ENCODE measurements around the gene MKNK2. TPM values are rescaled to one million over a fixed set of nuclear protein-coding genes. Genes with fewer than 3 reads are reported as not detected.

The MKNK2 gene
- total RNA-seq, 1 donor from 2014 or later, result 32.4 TPM

- H3K36me3 ChIP-seq (ENCODE audit: control insufficient read depth in 3 of 3, insufficient read depth in 3 of 3, low read length in 3 of 3), result peaks cover 21 to 38% (median 33%) of the 10 kb centered on the region in 3 donors
These were observed 29.4 kb upstream of the MKNK2 start for GRCh38 chr19:2080336-2080988.

GRCh38 chr19:2079865-2080301 lies 28.8 kb upstream of the MKNK2 start:
- no peak overlapping the region for H3K9ac ChIP-seq (ENCODE audit: low read depth in 1 of 3, low read length in 3 of 3)

More at GRCh38 chr19:2080336-2080988, 29.4 kb upstream of the MKNK2 start:
- H3K4me3 ChIP-seq (ENCODE audit: low read length in 3 of 3), result no peak overlapping the region
- H3K27me3 ChIP-seq (ENCODE audit: control insufficient read depth in 3 of 3, insufficient read depth in 3 of 3, low read length in 3 of 3), result no peaks in the 10 kb centered on the region
- H3K9ac ChIP-seq (ENCODE audit: low read depth in 1 of 3, low read length in 3 of 3), result no peak overlapping the region
- H3K4me1 ChIP-seq (ENCODE audit: control insufficient read depth in 3 of 3, insufficient read depth in 3 of 3, low read length in 3 of 3), result peaks cover 0 to 9% (median 5%) of the 10 kb centered on the region in 3 donors
- no peak overlapping the region for H3K27ac ChIP-seq (ENCODE audit: low read depth, low read length)
- H3K9me3 ChIP-seq (ENCODE audit: control insufficient read depth in 3 of 3, low read length in 3 of 3), result no peaks in the 10 kb centered on the region

DNA sequence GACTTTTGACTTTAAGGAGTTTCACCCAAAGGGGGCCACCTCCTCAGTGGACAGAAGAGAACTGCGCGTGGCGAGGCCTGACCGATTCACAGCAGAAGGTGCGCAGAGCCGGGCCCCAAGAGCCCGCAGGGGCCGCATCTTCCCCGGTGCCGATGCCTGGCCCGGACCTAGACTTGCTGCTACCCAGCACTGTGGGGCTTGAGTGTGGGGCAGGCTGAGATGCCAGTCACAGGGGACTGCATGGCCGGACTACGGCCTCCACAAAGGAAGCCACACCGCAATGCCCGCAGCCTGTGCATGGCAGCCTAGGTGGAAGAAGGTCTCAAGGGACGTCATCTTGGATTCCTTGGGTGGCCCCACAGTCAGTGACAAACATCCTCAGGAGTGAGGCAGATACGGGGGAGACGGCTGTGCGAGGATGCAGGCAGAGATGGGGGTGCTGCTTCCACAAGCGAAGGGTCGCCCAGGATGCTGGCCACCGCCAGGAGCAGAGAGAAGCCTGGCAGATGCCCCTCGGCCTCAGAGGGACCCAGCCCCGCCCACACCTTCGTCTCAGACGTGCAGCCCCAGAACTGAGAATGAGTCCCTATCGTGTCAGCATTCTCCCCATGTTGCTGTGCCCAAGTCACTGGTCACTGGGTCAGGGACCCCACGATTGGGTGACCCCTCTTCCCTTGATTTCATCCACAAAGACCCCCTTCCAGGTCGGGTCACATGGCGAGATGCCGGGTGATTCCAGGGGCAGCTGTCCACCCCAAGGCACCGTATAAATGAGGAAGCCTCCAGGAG lies 28.2 kb upstream of the MKNK2 start:
- peaks cover 0 to 9% (median 5%) of the 10 kb centered on the region in 3 donors for H3K4me1 ChIP-seq (ENCODE audit: control insufficient read depth in 3 of 3, insufficient read depth in 3 of 3, low read length in 3 of 3)
- no peaks in the 10 kb centered on the region for H3K9me3 ChIP-seq (ENCODE audit: control insufficient read depth in 3 of 3, low read length in 3 of 3)
- H3K27me3 ChIP-seq (ENCODE audit: control insufficient read depth in 3 of 3, insufficient read depth in 3 of 3, low read length in 3 of 3), result no peaks in the 10 kb centered on the region
- no peak overlapping the region for H3K27ac ChIP-seq (ENCODE audit: low read depth, low read length)
- H3K4me3 ChIP-seq (ENCODE audit: low read length in 3 of 3), result no peak overlapping the region
- H3K9ac ChIP-seq (ENCODE audit: low read depth in 1 of 3, low read length in 3 of 3), result no peak overlapping the region
- peaks cover 26 to 37% (median 35%) of the 10 kb centered on the region in 3 donors for H3K36me3 ChIP-seq (ENCODE audit: control insufficient read depth in 3 of 3, insufficient read depth in 3 of 3, low read length in 3 of 3)

More at GRCh38 chr19:2079865-2080301, 28.8 kb upstream of the MKNK2 start:
- no peaks in the 10 kb centered on the region for H3K27me3 ChIP-seq (ENCODE audit: control insufficient read depth in 3 of 3, insufficient read depth in 3 of 3, low read length in 3 of 3)
- H3K4me1 ChIP-seq (ENCODE audit: control insufficient read depth in 3 of 3, insufficient read depth in 3 of 3, low read length in 3 of 3), result peaks cover 0 to 9% (median 5%) of the 10 kb centered on the region in 3 donors
- peaks cover 26 to 38% (median 35%) of the 10 kb centered on the region in 3 donors for H3K36me3 ChIP-seq (ENCODE audit: control insufficient read depth in 3 of 3, insufficient read depth in 3 of 3, low read length in 3 of 3)
- H3K4me3 ChIP-seq (ENCODE audit: low read length in 3 of 3), result no peak overlapping the region
- H3K9me3 ChIP-seq (ENCODE audit: control insufficient read depth in 3 of 3, low read length in 3 of 3), result no peaks in the 10 kb centered on the region
- no peak overlapping the region for H3K27ac ChIP-seq (ENCODE audit: low read depth, low read length)

GRCh38 chr19:2077833-2078619 lies 27.0 kb upstream of the MKNK2 start:
- peaks cover 0 to 4% (median 0%) of the 10 kb centered on the region in 3 donors for H3K4me1 ChIP-seq (ENCODE audit: control insufficient read depth in 3 of 3, insufficient read depth in 3 of 3, low read length in 3 of 3)
- H3K36me3 ChIP-seq (ENCODE audit: control insufficient read depth in 3 of 3, insufficient read depth in 3 of 3, low read length in 3 of 3), result peaks cover 26 to 42% (median 37%) of the 10 kb centered on the region in 3 donors
- no peak overlapping the region for H3K27ac ChIP-seq (ENCODE audit: low read depth, low read length)
- no peaks in the 10 kb centered on the region for H3K9me3 ChIP-seq (ENCODE audit: control insufficient read depth in 3 of 3, low read length in 3 of 3)
- no peak overlapping the region for H3K9ac ChIP-seq (ENCODE audit: low read depth in 1 of 3, low read length in 3 of 3)
- H3K27me3 ChIP-seq (ENCODE audit: control insufficient read depth in 3 of 3, insufficient read depth in 3 of 3, low read length in 3 of 3), result no peaks in the 10 kb centered on the region
- no peak overlapping the region for H3K4me3 ChIP-seq (ENCODE audit: low read length in 3 of 3)

GRCh38 chr19:2077398-2077797 lies 26.4 kb upstream of the MKNK2 start:
- no peaks in the 10 kb centered on the region for H3K9me3 ChIP-seq (ENCODE audit: control insufficient read depth in 3 of 3, low read length in 3 of 3)
- H3K9ac ChIP-seq (ENCODE audit: low read depth in 1 of 3, low read length in 3 of 3), result no peak overlapping the region

GRCh38 chr19:2076526-2076944 lies 25.5 kb upstream of the MKNK2 start:
- Histone ChIP-seq H3K9me3 (ENCODE audit: control insufficient read depth in 3 of 3, low read length in 3 of 3) (no peaks in the 10 kb centered on the region), H3K9ac (ENCODE audit: low read depth in 1 of 3, low read length in 3 of 3) (no peak overlapping the region), H3K4me1 (ENCODE audit: control insufficient read depth in 3 of 3, insufficient read depth in 3 of 3, low read length in 3 of 3) (no peaks in the 10 kb centered on the region), H3K27ac (ENCODE audit: low read depth, low read length) (no peak overlapping the region), H3K4me3 (ENCODE audit: low read length in 3 of 3) (no peak overlapping the region), H3K27me3 (ENCODE audit: control insufficient read depth in 3 of 3, insufficient read depth in 3 of 3, low read length in 3 of 3) (no peaks in the 10 kb centered on the region), H3K36me3 (ENCODE audit: control insufficient read depth in 3 of 3, insufficient read depth in 3 of 3, low read length in 3 of 3) (peaks cover 31 to 48% (median 45%) of the 10 kb centered on the region in 3 donors)

More at GRCh38 chr19:2077398-2077797, 26.4 kb upstream of the MKNK2 start:
- Histone ChIP-seq H3K4me3 (ENCODE audit: low read length in 3 of 3) (no peak overlapping the region), H3K4me1 (ENCODE audit: control insufficient read depth in 3 of 3, insufficient read depth in 3 of 3, low read length in 3 of 3) (peaks cover 0 to 3% (median 0%) of the 10 kb centered on the region in 3 donors), H3K27me3 (ENCODE audit: control insufficient read depth in 3 of 3, insufficient read depth in 3 of 3, low read length in 3 of 3) (no peaks in the 10 kb centered on the region), H3K36me3 (ENCODE audit: control insufficient read depth in 3 of 3, insufficient read depth in 3 of 3, low read length in 3 of 3) (peaks cover 29 to 47% (median 43%) of the 10 kb centered on the region in 3 donors), H3K27ac (ENCODE audit: low read depth, low read length) (no peak overlapping the region)

GRCh38 chr19:2072757-2073551 lies 21.9 kb upstream of the MKNK2 start:
- Histone ChIP-seq H3K4me3 (ENCODE audit: low read length in 3 of 3) (no peak overlapping the region), H3K27me3 (ENCODE audit: control insufficient read depth in 3 of 3, insufficient read depth in 3 of 3, low read length in 3 of 3) (no peaks in the 10 kb centered on the region), H3K9ac (ENCODE audit: low read depth in 1 of 3, low read length in 3 of 3) (no peak overlapping the region), H3K9me3 (ENCODE audit: control insufficient read depth in 3 of 3, low read length in 3 of 3) (no peaks in the 10 kb centered on the region), H3K27ac (ENCODE audit: low read depth, low read length) (no peak overlapping the region), H3K4me1 (ENCODE audit: control insufficient read depth in 3 of 3, insufficient read depth in 3 of 3, low read length in 3 of 3) (peaks cover 6 to 10% (median 6%) of the 10 kb centered on the region in 3 donors), H3K36me3 (ENCODE audit: control insufficient read depth in 3 of 3, insufficient read depth in 3 of 3, low read length in 3 of 3) (peaks cover 31 to 36% (median 33%) of the 10 kb centered on the region in 3 donors)

DNA sequence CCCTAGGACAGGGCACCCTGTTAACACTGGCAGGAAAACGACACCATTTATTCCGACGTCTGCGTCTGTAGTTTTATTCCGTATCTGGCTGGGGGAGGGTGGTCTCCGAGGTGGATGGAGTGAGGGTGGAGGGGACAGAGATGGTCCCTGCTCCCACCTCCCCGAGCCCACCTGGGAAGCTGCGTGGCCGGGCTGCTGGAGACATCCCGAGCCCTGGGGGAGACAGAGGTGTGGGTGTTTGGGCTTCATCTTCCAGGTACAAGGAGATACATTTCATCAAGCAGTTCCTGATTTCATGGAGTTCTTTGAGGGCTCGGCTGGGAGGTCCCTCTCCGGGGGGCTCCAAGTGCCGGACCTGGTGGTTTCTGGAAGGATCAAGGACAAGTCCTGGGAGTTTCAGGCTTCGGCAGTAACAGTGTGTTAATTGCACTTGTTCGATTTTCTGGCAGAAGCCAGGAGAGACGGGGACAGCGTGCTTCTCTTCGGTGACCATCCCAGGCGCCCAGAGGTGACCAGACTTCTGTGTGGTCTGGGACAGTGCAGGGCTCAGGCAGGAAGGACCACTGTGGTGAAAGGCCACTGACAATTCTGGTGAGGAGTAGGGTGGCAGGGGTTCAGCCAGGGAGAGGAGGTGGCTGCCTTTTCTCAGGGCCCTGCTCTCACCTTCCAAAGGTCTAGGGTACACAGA lies 20.1 kb upstream of the MKNK2 start:
- peaks cover 6 to 10% (median 6%) of the 10 kb centered on the region in 3 donors for H3K4me1 ChIP-seq (ENCODE audit: control insufficient read depth in 3 of 3, insufficient read depth in 3 of 3, low read length in 3 of 3)
- peaks cover 20 to 24% (median 22%) of the 10 kb centered on the region in 3 donors for H3K36me3 ChIP-seq (ENCODE audit: control insufficient read depth in 3 of 3, insufficient read depth in 3 of 3, low read length in 3 of 3)
- no peaks in the 10 kb centered on the region for H3K9me3 ChIP-seq (ENCODE audit: control insufficient read depth in 3 of 3, low read length in 3 of 3)
- no peaks in the 10 kb centered on the region for H3K27me3 ChIP-seq (ENCODE audit: control insufficient read depth in 3 of 3, insufficient read depth in 3 of 3, low read length in 3 of 3)
- no peak overlapping the region for H3K4me3 ChIP-seq (ENCODE audit: low read length in 3 of 3)
- H3K9ac ChIP-seq (ENCODE audit: low read depth in 1 of 3, low read length in 3 of 3), result no peak overlapping the region
- no peak overlapping the region for H3K27ac ChIP-seq (ENCODE audit: low read depth, low read length)

DNA sequence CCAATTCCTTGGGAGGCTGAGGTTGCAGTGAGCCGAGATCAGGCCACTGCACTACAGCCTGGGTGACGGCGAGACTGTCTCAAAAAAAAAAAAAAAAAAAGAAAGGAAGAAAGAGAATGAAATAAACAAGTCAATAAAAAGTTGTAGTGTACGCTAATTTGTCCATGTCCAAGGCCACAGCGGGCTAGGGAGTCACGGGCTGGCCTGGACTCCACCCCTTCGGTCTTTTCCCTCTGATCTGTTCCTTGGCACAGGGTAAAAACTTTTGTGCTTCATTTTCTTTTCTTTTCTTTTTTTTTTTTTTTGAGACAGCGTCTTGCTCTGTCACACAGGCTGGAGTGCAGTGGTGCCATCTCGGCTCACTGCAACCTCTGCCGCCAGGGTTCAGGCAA lies 19.4 kb upstream of the MKNK2 start:
- Histone ChIP-seq H3K27ac (ENCODE audit: low read depth, low read length) (no peak overlapping the region), H3K4me3 (ENCODE audit: low read length in 3 of 3) (no peak overlapping the region), H3K4me1 (ENCODE audit: control insufficient read depth in 3 of 3, insufficient read depth in 3 of 3, low read length in 3 of 3) (peaks cover 6 to 12% (median 7%) of the 10 kb centered on the region in 3 donors), H3K27me3 (ENCODE audit: control insufficient read depth in 3 of 3, insufficient read depth in 3 of 3, low read length in 3 of 3) (no peaks in the 10 kb centered on the region), H3K36me3 (ENCODE audit: control insufficient read depth in 3 of 3, insufficient read depth in 3 of 3, low read length in 3 of 3) (peaks cover 18 to 20% (median 19%) of the 10 kb centered on the region in 3 donors), H3K9ac (ENCODE audit: low read depth in 1 of 3, low read length in 3 of 3) (no peak overlapping the region), H3K9me3 (ENCODE audit: control insufficient read depth in 3 of 3, low read length in 3 of 3) (no peaks in the 10 kb centered on the region)
